ENCODE results near the gene CLIP4. TPM values are rescaled to one million over a fixed set of nuclear protein-coding genes. Genes with fewer than 3 reads are reported as not detected.

Gene CLIP4
- total RNA-seq, 2 experiments from 2014 or later, result not detected

GRCh38 chr2:29097569-29097968 lies 17.6 kb upstream of the CLIP4 start:
- H2AFZ ChIP-seq (ENCODE audit: low read length), result no peak overlapping the region

GRCh38 chr2:29100564-29100963 lies 14.7 kb upstream of the CLIP4 start:
- ChIA-PET CTCF (ENCODE audit: unreplicated experiment) (no interaction called here), POLR2A (no interaction called here)
- Histone ChIP-seq H3K79me2 (ENCODE audit: insufficient read depth, low read depth, low read length) (no peaks in the 10 kb centered on the region), H2AFZ (ENCODE audit: low read length) (no peak overlapping the region), H3K9me2 (ENCODE audit: insufficient read depth, low read length) (no peaks in the 10 kb centered on the region), H3K9me3 (ENCODE audit: low read length) (no peaks in the 10 kb centered on the region), H3K4me3 (ENCODE audit: low read depth, low read length, poor library complexity, severe bottlenecking) (no peak overlapping the region), H3K27ac (ENCODE audit: low read depth, low read length, poor library complexity, severe bottlenecking) (no peak overlapping the region), H4K20me1 (ENCODE audit: insufficient read depth, low read length) (no peaks in the 10 kb centered on the region), H3K4me1 (ENCODE audit: insufficient read depth, low read length, poor library complexity, severe bottlenecking) (no peaks in the 10 kb centered on the region), H3K36me3 (ENCODE audit: insufficient read depth, low read length) (no peaks in the 10 kb centered on the region), H3K4me2 (ENCODE audit: low read length) (no peak overlapping the region)
- BruUV-seq (replicated peaks), result no TSS peak
- no peak for TF ChIP-seq EZH2phosphoT487 (IDR thresholded peaks at IDR 0.05; ENCODE audit: borderline replicate concordance, low read depth, low read length)
- TF ChIP-seq CTCF (conservative IDR thresholded peaks at IDR 0.05; ENCODE audit: low read length), result no peak
- DNase-seq (ENCODE audit: low spot score), result no peak
- intact Hi-C loops (cut with micrococcal nuclease; ENCODE audit: unreplicated experiment), result no loop called here

More at GRCh38 chr2:29097569-29097968, 17.6 kb upstream of the CLIP4 start:
- CTCF ChIA-PET (ENCODE audit: unreplicated experiment), result no interaction called here
- no peaks in the 10 kb centered on the region for H4K20me1 ChIP-seq (ENCODE audit: insufficient read depth, low read length)
- no peaks in the 10 kb centered on the region for H3K79me2 ChIP-seq (ENCODE audit: insufficient read depth, low read depth, low read length)
- H3K9me2 ChIP-seq (ENCODE audit: insufficient read depth, low read length), result no peaks in the 10 kb centered on the region
- H3K4me3 ChIP-seq (ENCODE audit: low read depth, low read length, poor library complexity, severe bottlenecking), result no peak overlapping the region
- H3K4me2 ChIP-seq (ENCODE audit: low read length), result no peak overlapping the region
- DNase-seq (ENCODE audit: low spot score), result no peak
- intact Hi-C loops (cut with micrococcal nuclease; ENCODE audit: unreplicated experiment), result no loop called here
- no peaks in the 10 kb centered on the region for H3K4me1 ChIP-seq (ENCODE audit: insufficient read depth, low read length, poor library complexity, severe bottlenecking)
- H3K36me3 ChIP-seq (ENCODE audit: insufficient read depth, low read length), result no peaks in the 10 kb centered on the region
- no TSS peak for BruUV-seq (replicated peaks)
- TF ChIP-seq CTCF (conservative IDR thresholded peaks at IDR 0.05; ENCODE audit: low read length) (no peak), EZH2phosphoT487 (IDR thresholded peaks at IDR 0.05; ENCODE audit: borderline replicate concordance, low read depth, low read length) (no peak)
- POLR2A ChIA-PET, result interaction anchor here (0.6 kb wide), 1 partner anchor 21 kb away, joined by 3 read pairs; no protein-coding TSS in a partner anchor
- H3K9me3 ChIP-seq (ENCODE audit: low read length), result no peaks in the 10 kb centered on the region
- no peak overlapping the region for H3K27ac ChIP-seq (ENCODE audit: low read depth, low read length, poor library complexity, severe bottlenecking)

- TF ChIP-seq EZH2phosphoT487 (IDR thresholded peaks at IDR 0.05; ENCODE audit: borderline replicate concordance, low read depth, low read length), result no peak
- TF ChIP-seq CTCF (conservative IDR thresholded peaks at IDR 0.05; ENCODE audit: low read length), result no peak
- DNase-seq (ENCODE audit: low spot score), result no peak
- no peak overlapping the region for H3K4me3 ChIP-seq (ENCODE audit: low read depth, low read length, poor library complexity, severe bottlenecking)
- H3K79me2 ChIP-seq (ENCODE audit: insufficient read depth, low read depth, low read length), result no peaks in the 10 kb centered on the region
- no peak overlapping the region for H2AFZ ChIP-seq (ENCODE audit: low read length)
- no TSS peak for BruUV-seq (replicated peaks)
- H3K36me3 ChIP-seq (ENCODE audit: insufficient read depth, low read length), result no peaks in the 10 kb centered on the region
- no peaks in the 10 kb centered on the region for H3K9me3 ChIP-seq (ENCODE audit: low read length)
- H3K9me2 ChIP-seq (ENCODE audit: insufficient read depth, low read length), result no peaks in the 10 kb centered on the region
- intact Hi-C loops (cut with micrococcal nuclease; ENCODE audit: unreplicated experiment), result no loop called here
- ChIA-PET POLR2A (no interaction called here), CTCF (ENCODE audit: unreplicated experiment) (no interaction called here)
- H4K20me1 ChIP-seq (ENCODE audit: insufficient read depth, low read length), result no peaks in the 10 kb centered on the region
- H3K4me1 ChIP-seq (ENCODE audit: insufficient read depth, low read length, poor library complexity, severe bottlenecking), result no peaks in the 10 kb centered on the region
- H3K27ac ChIP-seq (ENCODE audit: low read depth, low read length, poor library complexity, severe bottlenecking), result no peak overlapping the region
- H3K4me2 ChIP-seq (ENCODE audit: low read length), result no peak overlapping the region
Measured at GRCh38 chr2:29104688-29105087, 10.5 kb upstream of the CLIP4 start.

Data from OCI-LY7 (cell line).